K562 (cell line): ENCODE measurements around the gene TRPC4AP. TPM values are rescaled to one million over a fixed set of nuclear protein-coding genes. Genes with fewer than 3 reads are reported as not detected.

Experiments
- ATAC-seq: fragments of 200-7000 bp; cut with Tn5 transposase; 3 replicates; pipeline ENCODE4 v1.9.1; 2020; ENCODE audit warnings: moderate library complexity
- BruUV-seq: library from RNA; stranded (reverse); fragments of 400-500 nt; replicated peaks from 2 replicates; lab custom pipeline; 2021; lab: Mats Ljungman, UMichigan
- CTCF ChIA-PET: fragments of 300-600 bp; formaldehyde crosslinking; extraction: SDS; loops from one replicate; lab custom pipeline; 2021; ENCODE audit warnings: low intra/inter-chr PET ratio; lab: Yijun Ruan, JAX
- POLR2A ChIA-PET: fragments of 300-600, 350-650 bp; sonication (Branson Sonifier 250); formaldehyde crosslinking; extraction: SDS; loops from one replicate; lab custom pipeline; 2021; ENCODE audit warnings: antibody characterized with exemption, inconsistent platforms; lab: Yijun Ruan, JAX
- DNase-seq, 4 experiments: peaks; one replicate each; pipeline versions ENCODE4 v3.0.0 to v3.0.0-alpha.2; 2011 to 2018; ENCODE audit warnings: low spot score in 3 of 4, mixed read lengths in 3 of 4; ENCODE audit errors: extremely low read depth in 1 of 4
- FAIRE-seq: peaks from 2 replicates; lab custom pipeline; 2011; peaks lifted over from hg19 to GRCh38; lab: Jason Lieb, UNC
- H2AFZ ChIP-seq: 2 replicates; pipeline ENCODE4 v1.6.0; 2011; ENCODE audit warnings: low read depth, low read length, control low read depth, inconsistent platforms
- H3K27ac ChIP-seq: fragments of 200-600 bp; 3 replicates; pipeline ENCODE4 v1.8.0; 2011; ENCODE audit warnings: low read depth, mild to moderate bottlenecking, control low read depth, inconsistent platforms, low read length, moderate library complexity, mixed read lengths; ENCODE audit errors: extremely low read depth
- H3K27me3 ChIP-seq, 2 experiments: fragments of 300-600 bp in 1 of 2; 2 replicates in 1 of 2; 3 replicates in 1 of 2; pipeline versions ENCODE4 v1.6.0 to v1.8.0; 2011; ENCODE audit warnings: inconsistent platforms in 2 of 2, low read length in 2 of 2, mild to moderate bottlenecking in 1 of 2, mixed read lengths in 1 of 2, moderate library complexity in 1 of 2; ENCODE audit not compliant: control insufficient read depth in 2 of 2, insufficient read depth in 2 of 2
- H3K36me3 ChIP-seq: fragments of 300-600 bp; 3 replicates; pipeline ENCODE4 v1.8.0; 2011; ENCODE audit warnings: mild to moderate bottlenecking, low read length, inconsistent platforms; ENCODE audit not compliant: control insufficient read depth, insufficient read depth
- H3K4me1 ChIP-seq, 2 experiments: fragments of 200-600 bp in 1 of 2; replicated peaks in 1 of 2; 2 replicates in 1 of 2; 3 replicates in 1 of 2; pipeline versions ENCODE4 v1.5.1 to v1.8.0; 2011; ENCODE audit warnings: inconsistent platforms in 2 of 2, low read length in 2 of 2, mild to moderate bottlenecking in 1 of 2, mixed read lengths in 1 of 2, moderate library complexity in 1 of 2; ENCODE audit not compliant: control insufficient read depth in 2 of 2, insufficient read depth in 2 of 2
- H3K4me2 ChIP-seq: 2 replicates; pipeline ENCODE4 v1.6.1; 2011; ENCODE audit warnings: low read length, control low read depth, inconsistent platforms, mixed read lengths; ENCODE audit not compliant: insufficient read depth
- H3K4me3 ChIP-seq: fragments of 200-600 bp; sonication (generic), shearing (Covaris generic); 2 replicates; pipeline ENCODE4 v1.5.1; 2016; ENCODE audit warnings: control low read depth, inconsistent platforms
- H3K79me2 ChIP-seq: fragments of 200-600 bp; 3 replicates; pipeline ENCODE4 v1.8.0; 2011; ENCODE audit warnings: low read length, inconsistent platforms; ENCODE audit not compliant: control insufficient read depth, insufficient read depth
- H3K9ac ChIP-seq, 2 experiments: 2 replicates each; pipeline versions ENCODE4 v1.6.0 to v1.6.1; 2011; ENCODE audit warnings: low read depth in 2 of 2, low read length in 2 of 2, control low read depth in 1 of 2, inconsistent platforms in 1 of 2, mild to moderate bottlenecking in 1 of 2, mixed read lengths in 1 of 2; ENCODE audit not compliant: insufficient read depth in 1 of 2
- H3K9me1 ChIP-seq: one replicate; pipeline ENCODE4 v1.6.0; 2011; ENCODE audit warnings: inconsistent platforms, mild to moderate bottlenecking, low read length, moderate library complexity; ENCODE audit not compliant: control insufficient read depth, insufficient read depth
- H3K9me3 ChIP-seq: replicated peaks from 2 replicates; pipeline ENCODE4 v1.5.1; 2011; ENCODE audit warnings: low read depth, low read length, inconsistent platforms; ENCODE audit not compliant: control insufficient read depth, insufficient read depth
- H4K20me1 ChIP-seq: replicated peaks from 2 replicates; pipeline ENCODE4 v1.6.1; 2011; ENCODE audit warnings: low read length, inconsistent platforms, mixed read lengths; ENCODE audit not compliant: control insufficient read depth, insufficient read depth
- ADNP ChIP-seq: fragments of 200-800 bp; sonication (Bioruptor generic); IDR thresholded peaks from 2 replicates; pipeline ENCODE4 v1.6.1; 2016; ENCODE audit warnings: missing genetic modification characterization, missing compliant biosample characterization
- CEBPG ChIP-seq, 3 experiments: fragments of 200-800 bp in 1 of 3; sonication (Bioruptor generic) in 1 of 3; sonication (generic) in 1 of 3; formaldehyde crosslinking in 1 of 3; IDR thresholded peaks in 2 of 3; conservative IDR thresholded peaks in 1 of 3; 2 replicates each; pipeline versions ENCODE4 v1.6.1 to v1.8.0; 2016 to 2022; ENCODE audit warnings: missing compliant biosample characterization in 2 of 3, missing genetic modification characterization in 2 of 3, mild to moderate bottlenecking in 1 of 3, missing genetic modification reagents in 1 of 3
- FOXM1 ChIP-seq, 2 experiments: fragments of 450-650 bp in 1 of 2; sonication (generic) in 1 of 2; formaldehyde crosslinking in 1 of 2; IDR thresholded peaks; 2 replicates each; pipeline versions ENCODE4 v1.6.1 to v1.9.0; 2017 to 2022; ENCODE audit warnings: low read depth in 2 of 2, mild to moderate bottlenecking in 2 of 2, missing genetic modification reagents in 1 of 2, moderate library complexity in 1 of 2
- SMARCA4 ChIP-seq: fragments of 450-650 bp; IDR thresholded peaks from 2 replicates; pipeline ENCODE4 v1.6.1; 2016
- ZKSCAN3 ChIP-seq: fragments of 250-450 bp; sonication (Bioruptor Pico); IDR thresholded peaks from 2 replicates; pipeline ENCODE4 v1.4.0; 2020
- ZNF584 ChIP-seq: fragments of 200-800 bp; sonication (Bioruptor generic); IDR thresholded peaks from 2 replicates; pipeline ENCODE4 v1.6.1; 2016; ENCODE audit warnings: low read depth, mild to moderate bottlenecking, missing genetic modification characterization, missing compliant biosample characterization
- whole genome bisulfite sequencing: fragments of 100-300 bp; shearing (Covaris generic); methylation state at CpG from one replicate; pipeline ENCODE4 v1.1.6; 2016; ENCODE audit warnings: low coverage, mixed read lengths; ENCODE audit not compliant: insufficient coverage; ENCODE audit errors: missing lambda C conversion rate; 5-methylcytosine and 5-hydroxymethylcytosine counted together
- in situ Hi-C: fragments of 300-500 bp; cut with MboI; formaldehyde crosslinking; loops from 4 replicates; pipeline ENCODE4 v1.15.0; 2018; ENCODE audit warnings: inconsistent platforms, mixed read lengths
- intact Hi-C: fragments of 100-400 bp; cut with micrococcal nuclease; formaldehyde crosslinking; loops from 2 replicates; pipeline ENCODE4 v1.14.2; 2022
- polyA plus RNA-seq, 8 experiments: library from polyadenylated mRNA; depleted of rRNA in 4 of 8; stranded (reverse) in 5 of 8; unstranded in 3 of 8; fragments of >200 nt; fragmentation: Nextera tagmentation in 2 of 8; fragmentation: Illumina TruSeq in 1 of 8; extraction: Ambion mirVana in 2 of 8; extraction: Trizol in 1 of 8; gene quantifications; 2 replicates each; pipeline versions ENCODE4 v1.2.1 to v1.2.3, GENCODE V29; 2011 to 2014; ENCODE audit warnings: inconsistent platforms in 1 of 8, missing spikeins in 1 of 8
- total RNA-seq, 7 experiments: library from RNA; depleted of rRNA in 6 of 7; stranded (reverse); fragments of >200 nt in 6 of 7; fragmentation: Illumina TruSeq in 2 of 7; extraction: Trizol in 2 of 7; gene quantifications; 2 replicates each; pipeline versions ENCODE4 v1.2.1 to v1.2.3, GENCODE V29; 2011 to 2021; ENCODE audit warnings: low replicate concordance in 1 of 7
- TF ChIP-seq, protein P1 (sequence below): fragments of 450-650 bp; formaldehyde crosslinking; IDR thresholded peaks from 2 replicates; pipeline ENCODE4 v1.4.0; 2022; ENCODE audit warnings: mild to moderate bottlenecking, moderate library complexity
- TF ChIP-seq, protein P2 (sequence below): fragments of 450-650 bp; IDR thresholded peaks from 2 replicates; pipeline ENCODE4 v1.6.1; 2017; ENCODE audit warnings: antibody characterized with exemption, mild to moderate bottlenecking
- TF ChIP-seq, protein P3 (sequence below): sonication (generic); formaldehyde crosslinking; IDR thresholded peaks from 2 replicates; pipeline ENCODE4 v1.9.0; 2022; ENCODE audit warnings: mild to moderate bottlenecking, missing genetic modification reagents

The TRPC4AP gene
- total and polyA plus RNA-seq, 9 of the 15 experiments (the other 6 are each of a cell fraction or from before 2014, with no cell fraction given) = 2.3 to 70.3 (median 33.3) TPM

DNA sequence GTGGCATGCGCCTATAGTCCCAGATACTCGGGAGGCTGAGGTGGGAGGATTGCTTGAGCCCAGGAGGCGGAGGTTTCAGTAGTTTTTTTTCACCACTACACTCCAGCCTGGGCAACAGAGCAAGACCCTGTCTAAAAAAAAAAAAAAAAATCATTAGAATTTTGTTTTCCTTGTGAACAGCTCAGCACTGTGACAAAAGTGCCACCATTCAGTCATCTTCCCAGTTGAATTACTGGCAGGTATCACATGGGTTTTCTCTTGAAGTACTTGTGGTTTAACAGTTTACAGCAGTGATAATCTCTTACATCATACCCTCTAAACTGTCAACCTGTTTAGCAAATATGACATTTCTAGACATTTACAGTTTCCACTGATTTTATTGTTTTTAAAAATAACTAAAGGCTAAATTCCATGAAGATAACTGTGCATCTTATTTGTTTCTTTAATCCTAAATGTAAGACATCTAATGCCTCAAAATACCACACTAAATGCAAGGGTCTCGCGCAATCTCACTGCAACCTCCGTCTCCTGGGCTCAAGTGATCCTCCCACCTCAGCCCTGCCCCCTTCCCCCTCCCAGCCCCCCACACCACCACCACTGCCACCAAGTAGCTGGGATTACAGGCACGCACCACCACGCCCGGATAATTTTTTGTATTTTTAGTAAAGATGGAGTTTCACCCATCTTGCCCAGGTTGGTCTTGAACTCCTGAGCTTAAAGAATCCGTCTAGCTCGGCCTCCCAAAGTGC is 7.0 kb downstream of the TRPC4AP start:
- no peak for DNase-seq
- intact Hi-C loops = no loop called here
- Histone ChIP-seq H3K4me2 (no peak overlapping the region), H3K4me3 (no peak overlapping the region), H3K27ac (peak overlapping the region; percentile 45; the same call in 2 of the 3 replicates), H3K36me3 (peaks cover 26% of the 10 kb centered on the region), H2AFZ (no peak overlapping the region), H3K9ac (no peak overlapping the region), H4K20me1 (no peaks in the 10 kb centered on the region), H3K9me1 (no peaks in the 10 kb centered on the region), H3K4me1 (peaks cover 0 to 1% of the 10 kb centered on the region in 2 experiments; a peak in 2 of 5 replicates), H3K27me3 (no peaks in the 10 kb centered on the region), H3K9me3 (no peaks in the 10 kb centered on the region), H3K79me2 (peaks cover 91% of the 10 kb centered on the region)
- POLR2A ChIA-PET = interaction anchor here (0.6 to 1.1 kb wide), 4 partner anchors 21 to 182 kb away, joined by 3 to 5 read pairs (median 4); no protein-coding TSS in a partner anchor
- BruUV-seq = TSS peak; percentile 13
- in situ Hi-C loops = no loop called here
- WGBS = 76% methylated on average over 7 of the region's 11 CpGs
- peak; percentile 73 for ATAC-seq
- CTCF ChIA-PET = no interaction called here
- no peak for FAIRE-seq
- TF ChIP-seq SMARCA4 = peak; percentile 38; the same call in 1 of the 2 replicates
- TF ChIP-seq ZKSCAN3 = no peak
- TF ChIP-seq, protein P1, sequence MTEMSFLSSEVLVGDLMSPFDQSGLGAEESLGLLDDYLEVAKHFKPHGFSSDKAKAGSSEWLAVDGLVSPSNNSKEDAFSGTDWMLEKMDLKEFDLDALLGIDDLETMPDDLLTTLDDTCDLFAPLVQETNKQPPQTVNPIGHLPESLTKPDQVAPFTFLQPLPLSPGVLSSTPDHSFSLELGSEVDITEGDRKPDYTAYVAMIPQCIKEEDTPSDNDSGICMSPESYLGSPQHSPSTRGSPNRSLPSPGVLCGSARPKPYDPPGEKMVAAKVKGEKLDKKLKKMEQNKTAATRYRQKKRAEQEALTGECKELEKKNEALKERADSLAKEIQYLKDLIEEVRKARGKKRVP (CRISPR knock-in tag) = peak; percentile 73
- TF ChIP-seq, protein P2, sequence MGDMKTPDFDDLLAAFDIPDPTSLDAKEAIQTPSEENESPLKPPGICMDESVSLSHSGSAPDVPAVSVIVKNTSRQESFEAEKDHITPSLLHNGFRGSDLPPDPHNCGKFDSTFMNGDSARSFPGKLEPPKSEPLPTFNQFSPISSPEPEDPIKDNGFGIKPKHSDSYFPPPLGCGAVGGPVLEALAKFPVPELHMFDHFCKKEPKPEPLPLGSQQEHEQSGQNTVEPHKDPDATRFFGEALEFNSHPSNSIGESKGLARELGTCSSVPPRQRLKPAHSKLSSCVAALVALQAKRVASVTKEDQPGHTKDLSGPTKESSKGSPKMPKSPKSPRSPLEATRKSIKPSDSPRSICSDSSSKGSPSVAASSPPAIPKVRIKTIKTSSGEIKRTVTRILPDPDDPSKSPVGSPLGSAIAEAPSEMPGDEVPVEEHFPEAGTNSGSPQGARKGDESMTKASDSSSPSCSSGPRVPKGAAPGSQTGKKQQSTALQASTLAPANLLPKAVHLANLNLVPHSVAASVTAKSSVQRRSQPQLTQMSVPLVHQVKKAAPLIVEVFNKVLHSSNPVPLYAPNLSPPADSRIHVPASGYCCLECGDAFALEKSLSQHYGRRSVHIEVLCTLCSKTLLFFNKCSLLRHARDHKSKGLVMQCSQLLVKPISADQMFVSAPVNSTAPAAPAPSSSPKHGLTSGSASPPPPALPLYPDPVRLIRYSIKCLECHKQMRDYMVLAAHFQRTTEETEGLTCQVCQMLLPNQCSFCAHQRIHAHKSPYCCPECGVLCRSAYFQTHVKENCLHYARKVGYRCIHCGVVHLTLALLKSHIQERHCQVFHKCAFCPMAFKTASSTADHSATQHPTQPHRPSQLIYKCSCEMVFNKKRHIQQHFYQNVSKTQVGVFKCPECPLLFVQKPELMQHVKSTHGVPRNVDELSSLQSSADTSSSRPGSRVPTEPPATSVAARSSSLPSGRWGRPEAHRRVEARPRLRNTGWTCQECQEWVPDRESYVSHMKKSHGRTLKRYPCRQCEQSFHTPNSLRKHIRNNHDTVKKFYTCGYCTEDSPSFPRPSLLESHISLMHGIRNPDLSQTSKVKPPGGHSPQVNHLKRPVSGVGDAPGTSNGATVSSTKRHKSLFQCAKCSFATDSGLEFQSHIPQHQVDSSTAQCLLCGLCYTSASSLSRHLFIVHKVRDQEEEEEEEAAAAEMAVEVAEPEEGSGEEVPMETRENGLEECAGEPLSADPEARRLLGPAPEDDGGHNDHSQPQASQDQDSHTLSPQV = peak; percentile 37; the same call in 1 of the 2 replicates
- peak; percentile 50; the same call in 1 of the 2 replicates for TF ChIP-seq CEBPG (CRISPR knock-in tag; IDR thresholded peaks at IDR 0.05)
- peak; percentile 54 to 86; a peak in 3 of 4 replicates for TF ChIP-seq CEBPG (tag; conservative IDR thresholded peaks at IDR 0.05 in 1 of 2, IDR thresholded peaks at IDR 0.05 in 1 of 2)
- TF ChIP-seq, protein P3, sequence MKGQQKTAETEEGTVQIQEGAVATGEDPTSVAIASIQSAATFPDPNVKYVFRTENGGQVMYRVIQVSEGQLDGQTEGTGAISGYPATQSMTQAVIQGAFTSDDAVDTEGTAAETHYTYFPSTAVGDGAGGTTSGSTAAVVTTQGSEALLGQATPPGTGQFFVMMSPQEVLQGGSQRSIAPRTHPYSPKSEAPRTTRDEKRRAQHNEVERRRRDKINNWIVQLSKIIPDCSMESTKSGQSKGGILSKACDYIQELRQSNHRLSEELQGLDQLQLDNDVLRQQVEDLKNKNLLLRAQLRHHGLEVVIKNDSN (CRISPR knock-in tag) = no peak
- peak; percentile 54; the same call in 1 of the 2 replicates for TF ChIP-seq ZNF584 (CRISPR knock-in tag)
- TF ChIP-seq FOXM1 (IDR thresholded peaks at IDR 0.05; ENCODE audit: low read depth) = peak; percentile 71; the same call in 1 of the 2 replicates
- TF ChIP-seq FOXM1 (CRISPR knock-in tag; IDR thresholded peaks at IDR 0.05; ENCODE audit: low read depth) = no peak
- TF ChIP-seq ADNP (tag) = 0 out of 2 replicates have a peak, but pooled peaks have one; percentile 22
